SU-DHL-6 (cell line): Measurements from ENCODE around the gene LPIN3.

Experiments
- H2AFZ ChIP-seq: fragments of 200-600 bp; sonication (generic); 2 replicates; pipeline ENCODE4 v1.6.1; 2014; ENCODE audit warnings: low read depth, mild to moderate bottlenecking, moderate library complexity, mixed read lengths, antibody characterized with exemption, low read length; ENCODE audit not compliant: severe bottlenecking
- H3F3A ChIP-seq: fragments of 200-600 bp; shearing (Covaris generic); 2 replicates; pipeline ENCODE4 v1.6.0; 2016; ENCODE audit warnings: antibody characterized with exemption, mild to moderate bottlenecking; ENCODE audit not compliant: insufficient read depth
- H3K27ac ChIP-seq: fragments of 200-600 bp; sonication (generic); 2 replicates; pipeline ENCODE4 v1.5.1; 2016; ENCODE audit warnings: low read depth, mild to moderate bottlenecking, low read length, moderate library complexity, mixed read lengths
- H3K27me3 ChIP-seq: fragments of 200-600 bp; sonication (generic), shearing (Covaris generic); 2 replicates; pipeline ENCODE4 v1.6.0; 2014; ENCODE audit warnings: mild to moderate bottlenecking, low read length
- H3K36me3 ChIP-seq: fragments of 200-600 bp; sonication (generic); 2 replicates; pipeline ENCODE4 v1.6.1; 2014; ENCODE audit warnings: mild to moderate bottlenecking, low read length, mixed read lengths
- H3K4me2 ChIP-seq: fragments of 300-600, 200-600 bp; shearing (Covaris generic), sonication (generic); 2 replicates; pipeline ENCODE4 v1.6.0; 2014; ENCODE audit warnings: low read length, low read depth, mild to moderate bottlenecking; ENCODE audit not compliant: poor library complexity, severe bottlenecking
- H3K4me3 ChIP-seq: fragments of 200-600 bp; sonication (generic); 2 replicates; pipeline ENCODE4 v1.5.1; 2014; ENCODE audit warnings: antibody characterized with exemption, low read length, mild to moderate bottlenecking, mixed read lengths; ENCODE audit not compliant: insufficient read depth, poor library complexity, severe bottlenecking
- H3K79me2 ChIP-seq: fragments of 200-600 bp; sonication (generic); 2 replicates; pipeline ENCODE4 v1.6.1; 2014; ENCODE audit warnings: mild to moderate bottlenecking, low read length, moderate library complexity; ENCODE audit not compliant: insufficient read depth
- H3K9ac ChIP-seq: fragments of 200-600 bp; sonication (generic); 2 replicates; pipeline ENCODE4 v1.7.0; 2014; ENCODE audit warnings: mild to moderate bottlenecking, low read length
- H3K9me2 ChIP-seq: fragments of 200-600 bp; sonication (generic); replicated peaks from 2 replicates; pipeline ENCODE4 v1.6.1; 2014; ENCODE audit warnings: low read length; ENCODE audit not compliant: insufficient read depth
- H3K9me3 ChIP-seq: fragments of 200-600 bp; sonication (generic); 2 replicates; pipeline ENCODE4 v1.6.1; 2014; ENCODE audit warnings: low read length, mixed read lengths; ENCODE audit not compliant: insufficient read depth
- H4K20me1 ChIP-seq: fragments of 200-600 bp; sonication (generic); 2 replicates; pipeline ENCODE4 v1.6.1; 2014; ENCODE audit warnings: low read depth, mild to moderate bottlenecking, antibody characterized with exemption, low read length, moderate library complexity, mixed read lengths
- CTCF ChIP-seq: fragments of 200-600 bp; sonication (generic); IDR thresholded peaks from one replicate; pipeline ENCODE4 v1.5.1; 2017; ENCODE audit warnings: antibody characterized with exemption, mild to moderate bottlenecking, low read length, moderate library complexity; ENCODE audit not compliant: insufficient read depth, poor library complexity, severe bottlenecking
- EZH2phosphoT487 ChIP-seq: fragments of 200-600 bp; sonication (generic), shearing (Covaris generic); conservative IDR thresholded peaks from 2 replicates; pipeline ENCODE4 v1.6.1; 2018; ENCODE audit warnings: mild to moderate bottlenecking, antibody characterized with exemption, low read length, moderate library complexity, mixed read lengths

Gene LPIN3

GRCh38 chr20:41314386-41314785 is 26.2 kb upstream of the LPIN3 start:
- no peak for TF ChIP-seq CTCF
- TF ChIP-seq EZH2phosphoT487, result no peak
- Histone ChIP-seq H2AFZ (no peak overlapping the region), H3K79me2 (no peaks in the 10 kb centered on the region), H3K4me3 (no peak overlapping the region), H3K27ac (no peak overlapping the region), H3K9me2 (no peaks in the 10 kb centered on the region), H3F3A (peaks cover 11% of the 10 kb centered on the region; the same call in 1 of the 2 replicates), H4K20me1 (no peaks in the 10 kb centered on the region), H3K4me2 (no peak overlapping the region), H3K27me3 (no peaks in the 10 kb centered on the region), H3K36me3 (no peaks in the 10 kb centered on the region), H3K9ac (no peak overlapping the region), H3K9me3 (no peaks in the 10 kb centered on the region)

GRCh38 chr20:41316051-41316450 is 24.6 kb upstream of the LPIN3 start:
- no peak overlapping the region for H3K27ac ChIP-seq
- H3K4me3 ChIP-seq, result no peak overlapping the region
- H3K9ac ChIP-seq, result peak overlapping the region; percentile 66

GRCh38 chr20:41316602-41317545 is 23.7 kb upstream of the LPIN3 start:
- H3K27me3 ChIP-seq, result no peaks in the 10 kb centered on the region
- peaks cover 11% of the 10 kb centered on the region; the same call in 1 of the 2 replicates for H3F3A ChIP-seq
- H3K9me2 ChIP-seq, result no peaks in the 10 kb centered on the region
- H4K20me1 ChIP-seq, result no peaks in the 10 kb centered on the region
- no peaks in the 10 kb centered on the region for H3K79me2 ChIP-seq
- H3K9ac ChIP-seq, result peak overlapping the region; percentile 66
- peak overlapping the region; percentile 52; the same call in 1 of the 2 replicates for H3K27ac ChIP-seq
- TF ChIP-seq EZH2phosphoT487, result no peak
- no peak for TF ChIP-seq CTCF
- H2AFZ ChIP-seq, result peak overlapping the region; percentile 64
- H3K4me2 ChIP-seq, result peak overlapping the region; percentile 72
- H3K4me3 ChIP-seq, result peak overlapping the region; percentile 82
- no peaks in the 10 kb centered on the region for H3K36me3 ChIP-seq
- H3K9me3 ChIP-seq, result no peaks in the 10 kb centered on the region

More at GRCh38 chr20:41316051-41316450, 24.6 kb upstream of the LPIN3 start:
- Histone ChIP-seq H3K9me3 (no peaks in the 10 kb centered on the region), H2AFZ (no peak overlapping the region), H3K4me2 (peak overlapping the region; percentile 72), H3K79me2 (no peaks in the 10 kb centered on the region), H3K9me2 (no peaks in the 10 kb centered on the region), H3K36me3 (no peaks in the 10 kb centered on the region), H3F3A (peaks cover 11% of the 10 kb centered on the region; the same call in 1 of the 2 replicates), H4K20me1 (no peaks in the 10 kb centered on the region), H3K27me3 (no peaks in the 10 kb centered on the region)
- TF ChIP-seq EZH2phosphoT487, result no peak
- no peak for TF ChIP-seq CTCF
